ENCODE results near the gene IFNE. TPM values are rescaled to one million over a fixed set of nuclear protein-coding genes. Genes with fewer than 3 reads are reported as not detected.

Gene IFNE
- total and polyA plus RNA-seq, 9 of the 15 experiments (the other 6 are each of a cell fraction or from before 2014, with no cell fraction given): not detected

DNA sequence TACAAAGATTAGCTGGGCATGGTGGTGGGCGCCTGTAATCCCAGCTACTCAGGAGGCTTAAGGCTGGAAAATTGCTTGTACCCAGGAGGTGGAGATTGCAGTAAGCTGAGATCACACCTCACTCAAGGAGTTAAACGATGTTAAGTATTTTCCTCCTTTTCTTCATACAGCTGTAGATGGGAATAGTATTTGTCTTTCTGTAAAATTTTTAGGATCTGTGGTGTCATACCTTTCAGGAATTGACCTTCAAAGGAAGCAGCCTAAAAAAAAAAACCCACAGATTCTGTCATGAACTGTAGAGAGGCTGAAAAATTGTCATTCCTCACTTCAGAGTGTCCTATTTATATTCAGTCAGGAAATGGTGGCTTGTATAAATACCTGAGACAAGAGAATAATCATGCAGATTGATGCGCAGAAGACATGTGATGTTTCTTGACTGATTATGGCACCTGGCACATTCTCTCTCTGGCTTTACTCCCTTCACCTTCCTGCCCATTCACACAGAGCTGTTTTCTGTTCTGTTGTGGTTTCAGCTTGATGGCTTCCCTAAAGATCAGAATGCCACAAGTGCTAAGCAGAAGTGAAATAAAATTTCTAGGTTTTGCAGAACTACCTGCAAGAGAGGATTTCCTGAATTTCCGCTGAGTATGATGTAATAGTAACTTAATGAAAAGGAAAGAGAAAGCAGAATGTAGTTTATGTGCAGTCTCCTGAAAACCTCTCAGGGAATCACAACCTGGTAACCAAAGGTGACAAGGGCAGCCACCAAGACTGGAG, 38.1 kb downstream of the IFNE start:
- Histone ChIP-seq H3K36me3 (ENCODE audit: control insufficient read depth, insufficient read depth, low read length) (no peaks in the 10 kb centered on the region), H3K27ac (ENCODE audit: extremely low read depth, low read depth, low read length) (no peak overlapping the region), H3K9me1 (ENCODE audit: control insufficient read depth, insufficient read depth, low read length) (no peaks in the 10 kb centered on the region), H4K20me1 (replicated peaks; ENCODE audit: control insufficient read depth, insufficient read depth, low read length) (no peaks in the 10 kb centered on the region), H3K4me1 (replicated peaks in 1 of 2; ENCODE audit: control insufficient read depth in 2 of 2, insufficient read depth in 2 of 2, low read length in 2 of 2) (no peaks in the 10 kb centered on the region), H3K27me3 (ENCODE audit: control insufficient read depth in 2 of 2, insufficient read depth in 2 of 2, low read length in 2 of 2) (no peaks in the 10 kb centered on the region), H2AFZ (ENCODE audit: low read depth, low read length) (no peak overlapping the region), H3K9ac (ENCODE audit: insufficient read depth in 1 of 2, low read depth in 2 of 2, low read length in 2 of 2) (no peak overlapping the region), H3K4me3 (no peak overlapping the region), H3K9me3 (replicated peaks; ENCODE audit: control insufficient read depth, insufficient read depth, low read depth, low read length) (no peaks in the 10 kb centered on the region), H3K79me2 (ENCODE audit: control insufficient read depth, insufficient read depth, low read length) (no peaks in the 10 kb centered on the region), H3K4me2 (ENCODE audit: insufficient read depth, low read length) (no peak overlapping the region)
- in situ Hi-C loops (cut with MboI): no loop called here
- no peak for ATAC-seq
- DNase-seq (ENCODE audit: extremely low read depth in 1 of 4, low spot score in 3 of 4): no peak
- intact Hi-C loops (cut with micrococcal nuclease): no loop called here
- no peak for FAIRE-seq
- no CpG with 5 or more reads among the region's 4 CpGs for WGBS (ENCODE audit: insufficient coverage, low coverage, missing lambda C conversion rate)
- CTCF ChIA-PET (ENCODE audit: low intra/inter-chr PET ratio): no interaction called here
- TF ChIP-seq ZBTB17 (CRISPR knock-in tag; IDR thresholded peaks at IDR 0.05): no peak
- TF ChIP-seq L3MBTL2 (IDR thresholded peaks at IDR 0.05): no peak
- TF ChIP-seq NEUROD1 (IDR thresholded peaks at IDR 0.05; ENCODE audit: borderline replicate concordance, low read depth, low read length, partially characterized antibody): no peak
- no peak for TF ChIP-seq PRPF4 (IDR thresholded peaks at IDR 0.05; ENCODE audit: insufficient read depth, low read depth, low read length, poor library complexity, severe bottlenecking)
- no peak for TF ChIP-seq HDAC1 (IDR thresholded peaks at IDR 0.05)
- no peak for TF ChIP-seq HSF4 (CRISPR knock-in tag; IDR thresholded peaks at IDR 0.05; ENCODE audit: borderline replicate concordance)
- no peak for TF ChIP-seq MTA2 (IDR thresholded peaks at IDR 0.05; ENCODE audit: low read depth)
- no peak for TF ChIP-seq TRIM25 (IDR thresholded peaks at IDR 0.05; ENCODE audit: borderline replicate concordance)
- no peak for TF ChIP-seq ZNF41 (CRISPR knock-in tag; conservative IDR thresholded peaks at IDR 0.05)
- no peak for TF ChIP-seq MAFF (IDR thresholded peaks at IDR 0.05; ENCODE audit: low read length)
- TF ChIP-seq VEZF1 (CRISPR knock-in tag; IDR thresholded peaks at IDR 0.05): no peak
- no peak for TF ChIP-seq POLR2AphosphoS2 (IDR thresholded peaks at IDR 0.05; ENCODE audit: low read length)
- POLR2A ChIA-PET: no interaction called here
- BruUV-seq (replicated peaks): no TSS peak

Measured in K562 (cell line).